Measurements from ENCODE around the gene MOGAT1.

DNA sequence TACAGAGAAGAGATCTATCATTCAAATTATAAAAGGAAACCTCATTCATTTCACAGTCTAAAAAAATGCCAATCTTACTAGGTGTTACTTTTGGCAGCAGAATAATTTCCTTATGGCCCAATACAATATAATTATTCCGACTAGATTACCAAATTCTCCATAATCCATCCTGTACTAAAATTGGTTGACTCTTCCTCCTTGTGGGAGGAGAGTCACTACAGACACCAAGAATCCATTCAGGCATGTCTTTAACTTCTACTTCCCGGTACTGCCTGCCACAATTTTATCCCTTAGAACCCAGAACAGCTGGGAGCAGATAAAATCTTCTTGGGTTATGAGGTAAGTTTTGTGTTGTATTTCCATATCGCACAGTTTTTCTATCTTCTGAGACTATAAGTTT, 25.4 kb upstream of the MOGAT1 start:
- TF ChIP-seq, protein P1, sequence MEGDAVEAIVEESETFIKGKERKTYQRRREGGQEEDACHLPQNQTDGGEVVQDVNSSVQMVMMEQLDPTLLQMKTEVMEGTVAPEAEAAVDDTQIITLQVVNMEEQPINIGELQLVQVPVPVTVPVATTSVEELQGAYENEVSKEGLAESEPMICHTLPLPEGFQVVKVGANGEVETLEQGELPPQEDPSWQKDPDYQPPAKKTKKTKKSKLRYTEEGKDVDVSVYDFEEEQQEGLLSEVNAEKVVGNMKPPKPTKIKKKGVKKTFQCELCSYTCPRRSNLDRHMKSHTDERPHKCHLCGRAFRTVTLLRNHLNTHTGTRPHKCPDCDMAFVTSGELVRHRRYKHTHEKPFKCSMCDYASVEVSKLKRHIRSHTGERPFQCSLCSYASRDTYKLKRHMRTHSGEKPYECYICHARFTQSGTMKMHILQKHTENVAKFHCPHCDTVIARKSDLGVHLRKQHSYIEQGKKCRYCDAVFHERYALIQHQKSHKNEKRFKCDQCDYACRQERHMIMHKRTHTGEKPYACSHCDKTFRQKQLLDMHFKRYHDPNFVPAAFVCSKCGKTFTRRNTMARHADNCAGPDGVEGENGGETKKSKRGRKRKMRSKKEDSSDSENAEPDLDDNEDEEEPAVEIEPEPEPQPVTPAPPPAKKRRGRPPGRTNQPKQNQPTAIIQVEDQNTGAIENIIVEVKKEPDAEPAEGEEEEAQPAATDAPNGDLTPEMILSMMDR (IDR thresholded peaks at IDR 0.05): no peak
- TF ChIP-seq POLR2A (IDR thresholded peaks at IDR 0.05): no peak

Measured in lower leg skin (tissue), 3 donors.